ENCODE data around the gene MPHOSPH6. TPM values are rescaled to one million over a fixed set of nuclear protein-coding genes. Genes with fewer than 3 reads are reported as not detected.

Gene MPHOSPH6
- total RNA-seq, 4 donors from 2014 or later, result 17.8 to 48.9 (median 26.8) TPM

DNA sequence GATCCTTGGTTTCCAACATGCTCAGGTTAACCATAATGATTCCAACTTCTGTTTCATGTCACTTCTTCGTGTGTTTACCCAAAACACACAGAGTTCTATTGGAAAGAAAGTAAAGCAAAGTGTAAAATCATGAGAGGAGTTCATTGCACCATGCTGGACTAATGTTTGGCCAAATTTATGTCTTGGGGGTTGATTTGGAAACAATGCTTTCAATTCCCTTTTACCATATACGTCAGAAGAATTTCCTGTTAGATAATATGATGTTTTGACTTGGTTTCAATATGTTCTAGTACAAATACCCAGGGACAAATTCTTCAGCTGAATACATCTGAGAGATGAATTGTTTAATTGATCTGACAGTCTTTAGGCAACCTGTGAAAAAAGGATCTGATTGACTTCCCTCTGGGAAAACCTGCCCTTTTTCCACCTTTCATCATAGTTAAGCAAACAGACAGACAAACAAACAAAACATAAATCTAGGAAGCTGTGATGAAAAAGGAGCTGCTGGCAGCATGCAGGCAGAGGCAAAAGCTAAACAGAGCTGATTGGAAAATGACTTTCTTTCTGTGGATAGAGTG is 26.0 kb upstream of the MPHOSPH6 start:
- TF ChIP-seq CTCF (IDR thresholded peaks at IDR 0.05; ENCODE audit: low read depth), result no peak

DNA sequence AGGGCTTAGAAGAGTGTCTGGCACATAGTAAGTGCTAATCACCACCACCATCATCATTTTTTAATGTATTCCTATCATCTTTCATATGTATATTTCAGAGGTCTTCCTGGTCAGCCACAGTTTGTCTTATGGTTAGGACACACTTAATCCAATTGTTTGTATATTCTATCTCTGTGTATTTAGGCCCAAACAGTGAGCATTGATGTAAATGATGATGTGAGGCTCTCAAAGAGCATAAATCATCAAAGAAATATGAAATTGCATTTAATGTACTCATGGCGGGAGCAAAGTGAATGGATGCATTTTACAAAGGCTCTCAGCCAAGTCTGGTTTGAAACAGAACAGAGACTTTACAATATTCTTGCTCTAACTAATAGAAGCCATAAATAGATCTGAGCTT is 24.1 kb upstream of the MPHOSPH6 start:
- TF ChIP-seq CTCF (IDR thresholded peaks at IDR 0.05; ENCODE audit: low read depth), result no peak

GRCh38 chr16:82192665-82193064 is 22.6 kb upstream of the MPHOSPH6 start:
- no peak for TF ChIP-seq CTCF (IDR thresholded peaks at IDR 0.05; ENCODE audit: low read depth)

DNA sequence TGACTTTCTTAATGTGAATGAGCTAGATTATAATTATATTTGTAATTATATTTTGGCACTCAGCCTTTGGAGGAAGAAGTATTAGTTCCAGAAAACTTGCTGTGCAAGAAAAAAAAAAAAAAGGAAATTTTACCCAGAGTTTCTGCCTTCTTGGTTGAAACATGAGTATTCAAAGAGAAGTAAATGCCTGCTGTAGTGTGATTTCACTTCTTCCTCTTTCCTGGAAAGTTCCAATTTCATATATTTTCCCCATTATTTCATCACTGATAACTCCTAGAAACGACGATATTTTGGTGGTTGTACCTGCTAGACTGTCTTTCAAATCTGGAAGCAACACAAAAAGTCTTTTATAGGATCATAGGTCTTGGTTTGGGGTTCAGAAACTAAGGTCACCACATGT is 20.4 kb upstream of the MPHOSPH6 start:
- TF ChIP-seq CTCF (IDR thresholded peaks at IDR 0.05; ENCODE audit: low read depth), result no peak

- no peak for TF ChIP-seq CTCF (IDR thresholded peaks at IDR 0.05; ENCODE audit: low read depth)
Observed at GRCh38 chr16:82187829-82188228, 17.8 kb upstream of the MPHOSPH6 start.

DNA sequence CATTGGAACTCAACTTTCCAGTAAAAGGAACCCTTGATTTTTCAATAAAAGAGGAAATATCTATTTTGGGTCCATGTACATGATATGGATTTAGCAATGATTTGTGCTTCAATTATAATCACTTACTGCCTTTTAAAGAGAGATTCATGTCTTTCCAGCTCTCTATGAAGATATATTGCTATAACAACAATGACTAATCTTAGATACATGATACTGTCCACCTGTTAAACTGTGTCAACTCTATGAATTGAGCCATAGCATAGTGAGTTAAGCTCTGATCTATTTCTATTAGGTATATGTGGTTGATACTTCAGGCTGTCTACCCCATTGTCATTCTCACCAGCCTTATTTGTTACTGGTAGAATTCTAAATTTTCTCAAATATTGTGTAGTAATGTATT is 15.0 kb upstream of the MPHOSPH6 start:
- no peak for TF ChIP-seq CTCF (IDR thresholded peaks at IDR 0.05; ENCODE audit: low read depth)

- TF ChIP-seq CTCF (IDR thresholded peaks at IDR 0.05; ENCODE audit: low read depth), result no peak
Observed at GRCh38 chr16:82184213-82184612, 14.2 kb upstream of the MPHOSPH6 start.
